H1 (cell line): Measurements from ENCODE around the gene TXNL4B. TPM values are rescaled to one million over a fixed set of nuclear protein-coding genes. Genes with fewer than 3 reads are reported as not detected.

Experiments
- CTCF ChIA-PET: fragments of 300-600 bp; sonication (Branson Sonifier 250); formaldehyde crosslinking; loops from one replicate; lab custom pipeline; 2021; ENCODE audit not compliant: partially characterized antibody; lab: Charles Lee
- POLR2A ChIA-PET: fragments of 300-600 bp; sonication (Branson Sonifier 250); formaldehyde crosslinking; loops from one replicate; lab custom pipeline; 2021; ENCODE audit warnings: inconsistent platforms; ENCODE audit not compliant: partially characterized antibody; lab: Charles Lee
- DNase-seq, 2 experiments: peaks; one replicate each; pipeline versions ENCODE4 v3.0.0 to v3.0.0-alpha.2; 2010 to 2022; ENCODE audit warnings: low spot score in 2 of 2, low read depth in 1 of 2, mixed read lengths in 1 of 2
- FAIRE-seq: peaks from 2 replicates; lab custom pipeline; 2011; peaks lifted over from hg19 to GRCh38; lab: Jason Lieb, UNC
- H2AFZ ChIP-seq: 2 replicates; pipeline ENCODE4 v1.8.1; 2012; ENCODE audit warnings: low read length, inconsistent platforms
- H2AK5ac ChIP-seq: 2 replicates; pipeline ENCODE4 v1.6.1; 2013; ENCODE audit warnings: low read depth, low read length
- H2BK120ac ChIP-seq: replicated peaks from 2 replicates; pipeline ENCODE3; 2013; ENCODE audit warnings: low read depth, low read length, inconsistent platforms
- H2BK12ac ChIP-seq: 2 replicates; pipeline ENCODE4 v1.6.1; 2013; ENCODE audit warnings: low read depth, low read length
- H2BK15ac ChIP-seq: 2 replicates; pipeline ENCODE4 v1.6.1; 2013; ENCODE audit warnings: low read length
- H2BK20ac ChIP-seq: 2 replicates; pipeline ENCODE4 v1.6.1; 2013; ENCODE audit warnings: low read length
- H2BK5ac ChIP-seq: 2 replicates; pipeline ENCODE4 v1.6.1; 2013; ENCODE audit warnings: low read depth, low read length
- H3K14ac ChIP-seq: 2 replicates; pipeline ENCODE4 v1.6.1; 2013; ENCODE audit warnings: inconsistent platforms; ENCODE audit not compliant: insufficient read length
- H3K18ac ChIP-seq: 2 replicates; pipeline ENCODE4 v1.6.1; 2013; ENCODE audit warnings: low read length; ENCODE audit errors: extremely low read depth
- H3K23ac ChIP-seq: 2 replicates; pipeline ENCODE4 v1.6.1; 2013; ENCODE audit warnings: inconsistent platforms; ENCODE audit not compliant: insufficient read length
- H3K23me2 ChIP-seq: 2 replicates; pipeline ENCODE4 v1.6.1; 2013; ENCODE audit warnings: low read depth, low read length
- H3K27ac ChIP-seq: 2 replicates; pipeline ENCODE4 v1.6.1; 2011; ENCODE audit warnings: low read depth, low read length, inconsistent platforms
- H3K27me3 ChIP-seq, 4 experiments: replicated peaks in 1 of 4; 1 replicate in 1 of 4; 2 replicates in 3 of 4; pipeline versions ENCODE4 v1.6.1 to v1.8.1; 2011 to 2013; ENCODE audit warnings: low read length in 3 of 4, mild to moderate bottlenecking in 3 of 4, inconsistent platforms in 2 of 4, mixed read lengths in 2 of 4, moderate library complexity in 1 of 4; ENCODE audit not compliant: control insufficient read depth in 3 of 4, insufficient read depth in 3 of 4; ENCODE audit errors: extremely low read depth in 1 of 4
- H3K36me3 ChIP-seq, 4 experiments: 2 replicates each; pipeline versions ENCODE4 v1.6.1 to v1.8.1; 2011 to 2013; ENCODE audit warnings: mild to moderate bottlenecking in 4 of 4, low read length in 3 of 4, moderate library complexity in 2 of 4, control low read depth in 1 of 4, inconsistent platforms in 1 of 4; ENCODE audit not compliant: insufficient read depth in 4 of 4, control insufficient read depth in 2 of 4
- H3K4ac ChIP-seq: replicated peaks from 2 replicates; pipeline ENCODE3; 2013; ENCODE audit warnings: low read length, low read depth, mixed read lengths, inconsistent platforms; ENCODE audit not compliant: insufficient read length
- H3K4me1 ChIP-seq, 4 experiments: replicated peaks in 1 of 4; 1 replicate in 1 of 4; 2 replicates in 3 of 4; pipeline versions ENCODE4 v1.6.1 to v1.8.1; 2011 to 2013; ENCODE audit warnings: low read length in 3 of 4, inconsistent platforms in 2 of 4, mixed read lengths in 1 of 4; ENCODE audit not compliant: insufficient read depth in 4 of 4, control insufficient read depth in 3 of 4
- H3K4me2 ChIP-seq, 2 experiments: 2 replicates each; pipeline versions ENCODE4 v1.6.1 to v1.8.1; 2011 to 2013; ENCODE audit warnings: low read depth in 2 of 2, low read length in 2 of 2, control low read depth in 1 of 2, inconsistent platforms in 1 of 2, mild to moderate bottlenecking in 1 of 2; ENCODE audit not compliant: insufficient read depth in 1 of 2
- H3K4me3 ChIP-seq, 4 experiments: fragments of 200-600, 300-600 bp in 1 of 4; sonication (generic), shearing (Covaris generic), sonication (Bioruptor Twin) in 1 of 4; 2 replicates each; pipeline versions ENCODE4 v1.5.1 to v1.8.1; 2011 to 2016; ENCODE audit warnings: low read length in 4 of 4, low read depth in 3 of 4, control low read depth in 2 of 4, inconsistent platforms in 2 of 4, mild to moderate bottlenecking in 2 of 4, mixed read lengths in 1 of 4, moderate library complexity in 1 of 4; ENCODE audit not compliant: insufficient read depth in 2 of 4; ENCODE audit errors: extremely low read depth in 1 of 4
- H3K56ac ChIP-seq: replicated peaks from 2 replicates; pipeline ENCODE3; 2013; ENCODE audit warnings: low read depth, mild to moderate bottlenecking, mixed read lengths, low read length, inconsistent platforms; ENCODE audit not compliant: insufficient read length
- H3K79me1 ChIP-seq: 2 replicates; pipeline ENCODE4 v1.6.1; 2013; ENCODE audit warnings: low read depth, low read length, control low read depth
- H3K79me2 ChIP-seq, 2 experiments: 2 replicates each; pipeline versions ENCODE4 v1.6.1 to v1.8.1; 2012 to 2013; ENCODE audit warnings: low read length in 2 of 2, mild to moderate bottlenecking in 2 of 2, inconsistent platforms in 1 of 2; ENCODE audit not compliant: insufficient read depth in 2 of 2, control insufficient read depth in 1 of 2
- H3K9ac ChIP-seq, 4 experiments: replicated peaks in 1 of 4; 1 replicate in 1 of 4; 2 replicates in 3 of 4; pipeline versions ENCODE4 v1.6.1 to v1.8.1; 2011 to 2013; ENCODE audit warnings: low read depth in 3 of 4, low read length in 3 of 4, control low read depth in 2 of 4, mild to moderate bottlenecking in 2 of 4, moderate library complexity in 2 of 4, inconsistent platforms in 1 of 4; ENCODE audit errors: extremely low read depth in 1 of 4
- H3K9me3 ChIP-seq, 2 experiments: 2 replicates each; pipeline versions ENCODE4 v1.6.1 to v1.8.1; 2012 to 2013; ENCODE audit warnings: mild to moderate bottlenecking in 2 of 2, moderate library complexity in 2 of 2, control low read depth in 1 of 2, inconsistent platforms in 1 of 2, low read depth in 1 of 2, low read length in 1 of 2, mixed read lengths in 1 of 2; ENCODE audit not compliant: insufficient read depth in 2 of 2
- H4K20me1 ChIP-seq, 2 experiments: replicated peaks in 1 of 2; 2 replicates each; pipeline versions ENCODE3 to v1.8.1; 2011 to 2013; ENCODE audit warnings: inconsistent platforms in 2 of 2, low read length in 2 of 2, mild to moderate bottlenecking in 1 of 2; ENCODE audit not compliant: insufficient read depth in 2 of 2, control insufficient read depth in 1 of 2
- H4K5ac ChIP-seq: 2 replicates; pipeline ENCODE4 v1.6.1; 2013; ENCODE audit warnings: low read length, low read depth, mixed read lengths, inconsistent platforms; ENCODE audit not compliant: insufficient read length
- H4K8ac ChIP-seq: 2 replicates; pipeline ENCODE4 v1.8.0; 2013; ENCODE audit warnings: mild to moderate bottlenecking, moderate library complexity, low read length, inconsistent platforms; ENCODE audit not compliant: insufficient read depth; ENCODE audit errors: extremely low read depth
- H4K91ac ChIP-seq: replicated peaks from 2 replicates; pipeline ENCODE3; 2013; ENCODE audit warnings: low read length, mixed read lengths, inconsistent platforms; ENCODE audit not compliant: insufficient read length
- BACH1 ChIP-seq: IDR thresholded peaks from 2 replicates; pipeline ENCODE4 v1.6.1; 2012; ENCODE audit warnings: low read length, improper control_type of control experiment
- CEBPB ChIP-seq: IDR thresholded peaks from 2 replicates; pipeline ENCODE4 v1.6.1; 2012; ENCODE audit warnings: low read depth, low read length
- CREB1 ChIP-seq: IDR thresholded peaks from 2 replicates; pipeline ENCODE4 v1.6.1; 2012; ENCODE audit warnings: inconsistent platforms
- GTF2F1 ChIP-seq: IDR thresholded peaks from 2 replicates; pipeline ENCODE4 v1.6.1; 2012; ENCODE audit warnings: low read depth, low read length, improper control_type of control experiment, borderline replicate concordance
- HDAC2 ChIP-seq, 2 experiments: fragments of 300-600 bp in 1 of 2; sonication (generic) in 1 of 2; IDR thresholded peaks; 2 replicates each; pipeline ENCODE4 v1.6.1; 2011 to 2012; ENCODE audit warnings: low read depth in 2 of 2, low read length in 2 of 2, mild to moderate bottlenecking in 2 of 2, moderate library complexity in 2 of 2, borderline replicate concordance in 1 of 2, inconsistent platforms in 1 of 2
- KDM1A ChIP-seq: fragments of 200-600, 300-600 bp; sonication (generic); IDR thresholded peaks from 2 replicates; pipeline ENCODE4 v1.7.1; 2016; ENCODE audit warnings: mild to moderate bottlenecking, low read length, borderline replicate concordance
- MAX ChIP-seq: IDR thresholded peaks from 2 replicates; pipeline ENCODE4 v1.6.1; 2012; ENCODE audit warnings: inconsistent platforms
- NANOG ChIP-seq: IDR thresholded peaks from 2 replicates; pipeline ENCODE4 v1.6.1; 2011; ENCODE audit warnings: low read length, low read depth, mild to moderate bottlenecking, inconsistent platforms; ENCODE audit not compliant: insufficient read depth, poor library complexity, severe bottlenecking
- RBBP5 ChIP-seq: IDR thresholded peaks from 2 replicates; pipeline ENCODE4 v1.7.1; 2012; ENCODE audit warnings: low read depth, mild to moderate bottlenecking, inconsistent platforms, low read length, moderate library complexity, borderline replicate concordance
- SIRT6 ChIP-seq: IDR thresholded peaks from one replicate; pipeline ENCODE4 v1.7.1; 2012; ENCODE audit warnings: low read length, inconsistent platforms
- SP2 ChIP-seq: IDR thresholded peaks from 2 replicates; pipeline ENCODE4 v1.6.1; 2012; ENCODE audit warnings: mild to moderate bottlenecking, low read length, inconsistent platforms
- ZNF274 ChIP-seq: IDR thresholded peaks from 2 replicates; pipeline ENCODE4 v1.7.0; 2012; ENCODE audit warnings: low read length, borderline replicate concordance; ENCODE audit errors: extremely low read depth
- WGBS, 2 experiments: shearing (Covaris generic) in 1 of 2; methylation state at CpG; one replicate each; pipeline versions ENCODE4 v1.1.6 to v1.1.7; 2013 to 2015; ENCODE audit warnings: low lambda C conversion rate in 2 of 2, mixed read lengths in 2 of 2, inconsistent platforms in 1 of 2, low coverage in 1 of 2, missing lambda C conversion rate in 1 of 2; ENCODE audit not compliant: insufficient replicate concordance in 2 of 2, insufficient coverage in 1 of 2, insufficient read length in 1 of 2; ENCODE audit errors: extremely low coverage in 1 of 2, missing lambda C conversion rate in 1 of 2; 5-methylcytosine and 5-hydroxymethylcytosine counted together
- polyA plus RNA-seq, 7 experiments: library from polyadenylated mRNA; depleted of rRNA in 3 of 7; stranded (reverse) in 5 of 7; unstranded in 2 of 7; fragments of >200 nt in 5 of 7; fragments of 200-250 nt in 2 of 7; gene quantifications; 1 replicate in 5 of 7; 2 replicates in 1 of 7; 4 replicates in 1 of 7; pipeline versions ENCODE4 v1.2.1 to v1.2.3, GENCODE V29; 2011 to 2013; ENCODE audit warnings: missing spikeins in 2 of 7, mixed read lengths in 2 of 7
- total RNA-seq: library from RNA; stranded (reverse); fragmentation: NEBNext Ultra II Directional; extraction: Animal tissue kit (Norgen Biotek cat#: 25700); gene quantifications from 2 replicates; pipeline ENCODE4 v1.2.1, GENCODE V29; 2021

Gene TXNL4B
- total and polyA plus RNA-seq, 2 of the 8 experiments (the other 6 are each of a cell fraction or from before 2014, with no cell fraction given) = 6.7 to 10.6 TPM

GRCh38 chr16:72043539-72043938, 49.9 kb downstream of the TXNL4B start:
- Histone ChIP-seq H4K5ac (no peak overlapping the region), H3K9me3 (no peaks in the 10 kb centered on the region), H3K79me1 (no peaks in the 10 kb centered on the region), H3K18ac (no peak overlapping the region), H3K36me3 (no peaks in the 10 kb centered on the region), H2BK5ac (no peak overlapping the region), H4K20me1 (no peaks in the 10 kb centered on the region), H2AFZ (no peak overlapping the region), H3K56ac (no peak overlapping the region), H4K91ac (no peak overlapping the region), H3K4me1 (no peaks in the 10 kb centered on the region), H3K9ac (no peak overlapping the region), H2BK120ac (no peak overlapping the region), H3K27ac (no peak overlapping the region), H3K4me3 (no peak overlapping the region), H3K23ac (no peak overlapping the region), H3K14ac (no peak overlapping the region), H2BK20ac (no peak overlapping the region), H2BK12ac (no peak overlapping the region), H3K79me2 (no peaks in the 10 kb centered on the region), H2BK15ac (no peak overlapping the region), H3K4me2 (no peak overlapping the region), H3K27me3 (no peaks in the 10 kb centered on the region), H3K23me2 (no peaks in the 10 kb centered on the region), H2AK5ac (no peak overlapping the region), H4K8ac (no peak overlapping the region), H3K4ac (no peak overlapping the region)
- WGBS, 2 experiments = 92% methylated on average over 1 of the region's 1 CpG; no CpG with 5 or more reads in 1 of the 2 experiments
- DNase-seq (no peak), FAIRE-seq (no peak)
- POLR2A ChIA-PET = no interaction called here
- CTCF ChIA-PET = no interaction called here
- no peak for TF ChIP-seq MAX
- TF ChIP-seq SP2 = no peak
- TF ChIP-seq KDM1A = no peak
- no peak for TF ChIP-seq GTF2F1
- no peak for TF ChIP-seq SIRT6
- TF ChIP-seq ZNF274 = no peak
- TF ChIP-seq CREB1 = no peak
- TF ChIP-seq NANOG = no peak
- no peak for TF ChIP-seq HDAC2 (IDR thresholded peaks at IDR 0.05; ENCODE audit: borderline replicate concordance in 1 of 2, low read depth in 2 of 2, low read length in 2 of 2)
- TF ChIP-seq BACH1 = no peak
- no peak for TF ChIP-seq RBBP5
- TF ChIP-seq CEBPB = no peak
